SU-DHL-6 (cell line): Measurements from ENCODE around the gene RBKS.

ENCODE experiments used
- H2AFZ ChIP-seq: fragments of 200-600 bp; sonication (generic); 2 replicates; pipeline ENCODE4 v1.6.1; 2014; ENCODE audit warnings: low read depth, mild to moderate bottlenecking, moderate library complexity, mixed read lengths, antibody characterized with exemption, low read length; ENCODE audit not compliant: severe bottlenecking
- H3F3A ChIP-seq: fragments of 200-600 bp; shearing (Covaris generic); 2 replicates; pipeline ENCODE4 v1.6.0; 2016; ENCODE audit warnings: antibody characterized with exemption, mild to moderate bottlenecking; ENCODE audit not compliant: insufficient read depth
- H3K27ac ChIP-seq: fragments of 200-600 bp; sonication (generic); 2 replicates; pipeline ENCODE4 v1.5.1; 2016; ENCODE audit warnings: low read depth, mild to moderate bottlenecking, low read length, moderate library complexity, mixed read lengths
- H3K27me3 ChIP-seq: fragments of 200-600 bp; sonication (generic), shearing (Covaris generic); 2 replicates; pipeline ENCODE4 v1.6.0; 2014; ENCODE audit warnings: mild to moderate bottlenecking, low read length
- H3K36me3 ChIP-seq: fragments of 200-600 bp; sonication (generic); 2 replicates; pipeline ENCODE4 v1.6.1; 2014; ENCODE audit warnings: mild to moderate bottlenecking, low read length, mixed read lengths
- H3K4me2 ChIP-seq: fragments of 300-600, 200-600 bp; shearing (Covaris generic), sonication (generic); 2 replicates; pipeline ENCODE4 v1.6.0; 2014; ENCODE audit warnings: low read length, low read depth, mild to moderate bottlenecking; ENCODE audit not compliant: poor library complexity, severe bottlenecking
- H3K4me3 ChIP-seq: fragments of 200-600 bp; sonication (generic); 2 replicates; pipeline ENCODE4 v1.5.1; 2014; ENCODE audit warnings: antibody characterized with exemption, low read length, mild to moderate bottlenecking, mixed read lengths; ENCODE audit not compliant: insufficient read depth, poor library complexity, severe bottlenecking
- H3K79me2 ChIP-seq: fragments of 200-600 bp; sonication (generic); 2 replicates; pipeline ENCODE4 v1.6.1; 2014; ENCODE audit warnings: mild to moderate bottlenecking, low read length, moderate library complexity; ENCODE audit not compliant: insufficient read depth
- H3K9ac ChIP-seq: fragments of 200-600 bp; sonication (generic); 2 replicates; pipeline ENCODE4 v1.7.0; 2014; ENCODE audit warnings: mild to moderate bottlenecking, low read length
- H3K9me2 ChIP-seq: fragments of 200-600 bp; sonication (generic); replicated peaks from 2 replicates; pipeline ENCODE4 v1.6.1; 2014; ENCODE audit warnings: low read length; ENCODE audit not compliant: insufficient read depth
- H3K9me3 ChIP-seq: fragments of 200-600 bp; sonication (generic); 2 replicates; pipeline ENCODE4 v1.6.1; 2014; ENCODE audit warnings: low read length, mixed read lengths; ENCODE audit not compliant: insufficient read depth
- H4K20me1 ChIP-seq: fragments of 200-600 bp; sonication (generic); 2 replicates; pipeline ENCODE4 v1.6.1; 2014; ENCODE audit warnings: low read depth, mild to moderate bottlenecking, antibody characterized with exemption, low read length, moderate library complexity, mixed read lengths
- CTCF ChIP-seq: fragments of 200-600 bp; sonication (generic); IDR thresholded peaks from one replicate; pipeline ENCODE4 v1.5.1; 2017; ENCODE audit warnings: antibody characterized with exemption, mild to moderate bottlenecking, low read length, moderate library complexity; ENCODE audit not compliant: insufficient read depth, poor library complexity, severe bottlenecking
- EZH2phosphoT487 ChIP-seq: fragments of 200-600 bp; sonication (generic), shearing (Covaris generic); conservative IDR thresholded peaks from 2 replicates; pipeline ENCODE4 v1.6.1; 2018; ENCODE audit warnings: mild to moderate bottlenecking, antibody characterized with exemption, low read length, moderate library complexity, mixed read lengths

The RBKS gene

GRCh38 chr2:27737676-27738348 lies 152.4 kb downstream of the RBKS start:
- Histone ChIP-seq H3K27me3 (no peaks in the 10 kb centered on the region), H3F3A (no peaks in the 10 kb centered on the region), H3K9ac (no peak overlapping the region), H2AFZ (no peak overlapping the region), H4K20me1 (no peaks in the 10 kb centered on the region), H3K9me3 (no peaks in the 10 kb centered on the region), H3K79me2 (no peaks in the 10 kb centered on the region), H3K4me3 (no peak overlapping the region), H3K9me2 (no peaks in the 10 kb centered on the region), H3K36me3 (no peaks in the 10 kb centered on the region), H3K27ac (no peak overlapping the region), H3K4me2 (no peak overlapping the region)
- TF ChIP-seq EZH2phosphoT487 (no peak), CTCF (no peak)

GRCh38 chr2:27736890-27737204 lies 153.3 kb downstream of the RBKS start:
- no peak overlapping the region for H2AFZ ChIP-seq
- no peak overlapping the region for H3K4me2 ChIP-seq
- TF ChIP-seq CTCF: no peak
- no peak for TF ChIP-seq EZH2phosphoT487
- no peak overlapping the region for H3K27ac ChIP-seq
- H3F3A ChIP-seq: no peaks in the 10 kb centered on the region
- no peaks in the 10 kb centered on the region for H3K36me3 ChIP-seq
- H3K79me2 ChIP-seq: no peaks in the 10 kb centered on the region
- no peaks in the 10 kb centered on the region for H3K9me2 ChIP-seq
- H3K4me3 ChIP-seq: no peak overlapping the region
- no peaks in the 10 kb centered on the region for H3K27me3 ChIP-seq
- H3K9me3 ChIP-seq: no peaks in the 10 kb centered on the region
- H3K9ac ChIP-seq: no peak overlapping the region
- no peaks in the 10 kb centered on the region for H4K20me1 ChIP-seq

GRCh38 chr2:27736031-27736889 lies 153.9 kb downstream of the RBKS start:
- no peak overlapping the region for H3K4me2 ChIP-seq
- H3K36me3 ChIP-seq: no peaks in the 10 kb centered on the region
- H3K27ac ChIP-seq: no peak overlapping the region
- no peak overlapping the region for H3K4me3 ChIP-seq
- TF ChIP-seq CTCF (no peak), EZH2phosphoT487 (no peak)
- H3F3A ChIP-seq: no peaks in the 10 kb centered on the region
- H3K9me2 ChIP-seq: no peaks in the 10 kb centered on the region
- H3K79me2 ChIP-seq: no peaks in the 10 kb centered on the region
- H4K20me1 ChIP-seq: no peaks in the 10 kb centered on the region
- no peak overlapping the region for H3K9ac ChIP-seq
- no peaks in the 10 kb centered on the region for H3K27me3 ChIP-seq
- H2AFZ ChIP-seq: no peak overlapping the region
- H3K9me3 ChIP-seq: no peaks in the 10 kb centered on the region
